Colonic mucosa (tissue), 4 donors: ENCODE data around the gene PAPOLA. TPM values are rescaled to one million over a fixed set of nuclear protein-coding genes. Genes with fewer than 3 reads are reported as not detected.
A peak's percentile ranks its signal among the peaks of the same experiment; 100 is the strongest.
"Not testable (repeated sequence)": the region's sequence is repeated elsewhere in the genome, so short reads cannot be mapped to it uniquely, and the experiment has no call there.

Experiments used
- DNase-seq: peaks from one replicate; pipeline ENCODE4 v3.0.0-alpha.2; 2020
- H3K27ac ChIP-seq: fragments of 200-600 bp; one replicate; pipeline ENCODE4 v1.8.0; 2021
- H3K27me3 ChIP-seq: fragments of 200-600 bp; one replicate; pipeline ENCODE4 v1.8.0; 2021
- H3K36me3 ChIP-seq: fragments of 200-600 bp; one replicate; pipeline ENCODE4 v1.8.0; 2021
- H3K4me1 ChIP-seq: fragments of 200-600 bp; one replicate; pipeline ENCODE4 v1.8.0; 2021; ENCODE audit warnings: mild to moderate bottlenecking
- H3K4me3 ChIP-seq: fragments of 200-600 bp; one replicate; pipeline ENCODE4 v1.8.0; 2021
- H3K9ac ChIP-seq, 2 donors: one replicate each; pipeline ENCODE4 v1.7.0; 2013; ENCODE audit warnings: control low read depth in 2 of 2, low read depth in 2 of 2, low read length in 2 of 2
- H3K9me3 ChIP-seq: fragments of 200-600 bp; one replicate; pipeline ENCODE4 v1.8.0; 2021
- CTCF ChIP-seq: fragments of 200-600 bp; IDR thresholded peaks from one replicate; pipeline ENCODE4 v1.8.0; 2022; ENCODE audit warnings: antibody characterized with exemption, mild to moderate bottlenecking
- intact Hi-C: fragments of 100-400 bp; cut with DNase I; formaldehyde crosslinking; loops from one replicate; pipeline ENCODE4 v1.14.1; 2022
- total RNA-seq, 2 donors: library from RNA; stranded (reverse); fragmentation: NEBNext Ultra II Directional in 1 of 2; extraction: Animal tissue kit (Norgen Biotek cat#: 25700) in 1 of 2; gene quantifications; one replicate each; pipeline ENCODE4 v1.2.1, GENCODE V29; 2021
- donor health status: healthy.
- donor health status: DM: no; HTN: no; CAD: no.
- donor health status: DM: no; HTN: no; CAD: no.

PAPOLA gene
- total RNA-seq, 2 donors from 2014 or later, result 176 to 196 TPM

- no peak for TF ChIP-seq CTCF
- Histone ChIP-seq H3K27ac (peak overlapping the region; percentile 92), H3K4me1 (peaks cover 10% of the 10 kb centered on the region), H3K36me3 (no peaks in the 10 kb centered on the region), H3K4me3 (peak overlapping the region; percentile 83), H3K9me3 (no peaks in the 10 kb centered on the region), H3K9ac (peak overlapping the region; percentile 95 to 97), H3K27me3 (no peaks in the 10 kb centered on the region)
- intact Hi-C loops, result loop anchor here (5.0 kb wide), 1 partner anchor 400 kb away; no protein-coding TSS in a partner anchor
- peak; percentile 55 for DNase-seq
These were observed 581 bp downstream of the PAPOLA start for GRCh38 chr14:96502621-96503305.

- no peaks in the 10 kb centered on the region for H3K9me3 ChIP-seq
- no peak for DNase-seq
These were observed 1.1 kb downstream of the PAPOLA start for GRCh38 chr14:96503306-96503679.

GRCh38 chr14:96504353-96504752 lies 2.2 kb downstream of the PAPOLA start:
- not testable (repeated sequence) for H3K27me3 ChIP-seq, H3K9me3 ChIP-seq, H3K4me3 ChIP-seq, DNase-seq, H3K27ac ChIP-seq, H3K9ac ChIP-seq, H3K36me3 ChIP-seq
- peaks cover 10% of the 10 kb centered on the region for H3K4me1 ChIP-seq
- intact Hi-C loops, result loop anchor here (5.0 kb wide), 1 partner anchor 402 kb away; no protein-coding TSS in a partner anchor

More at GRCh38 chr14:96503306-96503679, 1.1 kb downstream of the PAPOLA start:
- Histone ChIP-seq H3K27me3 (no peaks in the 10 kb centered on the region), H3K4me3 (peak overlapping the region; percentile 83), H3K36me3 (no peaks in the 10 kb centered on the region), H3K9ac (peak overlapping the region; percentile 95 to 97), H3K27ac (peak overlapping the region; percentile 92), H3K4me1 (peaks cover 10% of the 10 kb centered on the region)
- intact Hi-C loops, result loop anchor here (5.0 kb wide), 1 partner anchor 401 kb away; no protein-coding TSS in a partner anchor
- TF ChIP-seq CTCF, result no peak

GRCh38 chr14:96507723-96508122 lies 5.5 kb downstream of the PAPOLA start:
- intact Hi-C loops, result no loop called here
- H3K36me3 ChIP-seq, result no peaks in the 10 kb centered on the region
- H3K4me1 ChIP-seq, result peaks cover 7% of the 10 kb centered on the region
- H3K9ac ChIP-seq, result no peak overlapping the region
- no peaks in the 10 kb centered on the region for H3K27me3 ChIP-seq
- H3K9me3 ChIP-seq, result no peaks in the 10 kb centered on the region
- DNase-seq, result no peak
- H3K27ac ChIP-seq, result no peak overlapping the region
- no peak for TF ChIP-seq CTCF
- H3K4me3 ChIP-seq, result no peak overlapping the region

GRCh38 chr14:96508900-96509299 lies 6.7 kb downstream of the PAPOLA start:
- no peak for DNase-seq
- Histone ChIP-seq H3K4me3 (no peak overlapping the region), H3K36me3 (no peaks in the 10 kb centered on the region), H3K9ac (no peak overlapping the region), H3K27ac (no peak overlapping the region), H3K4me1 (peaks cover 7% of the 10 kb centered on the region), H3K9me3 (no peaks in the 10 kb centered on the region), H3K27me3 (no peaks in the 10 kb centered on the region)
- TF ChIP-seq CTCF, result no peak
- intact Hi-C loops, result no loop called here

- H3K36me3 ChIP-seq, result no peaks in the 10 kb centered on the region
- intact Hi-C loops, result no loop called here
- H3K9me3 ChIP-seq, result no peaks in the 10 kb centered on the region
- no peak for TF ChIP-seq CTCF
- H3K4me1 ChIP-seq, result peaks cover 7% of the 10 kb centered on the region
- H3K27me3 ChIP-seq, result no peaks in the 10 kb centered on the region
- DNase-seq, result no peak
- H3K27ac ChIP-seq, result no peak overlapping the region
- no peak overlapping the region for H3K9ac ChIP-seq
- no peak overlapping the region for H3K4me3 ChIP-seq
These were observed 7.4 kb downstream of the PAPOLA start for GRCh38 chr14:96509457-96510090.
